Fibroblast of skin of right quadriceps (primary cell): Measurements from ENCODE around the gene GALNT2.

Source experiments
- DNase-seq: peaks from one replicate; pipeline ENCODE4 v3.0.0-alpha.2; 2013

GALNT2 gene

GRCh38 chr1:230171356-230172015 lies 104.4 kb downstream of the GALNT2 start:
- DNase-seq, result peak; percentile 87

GRCh38 chr1:230172016-230172537 lies 105.0 kb downstream of the GALNT2 start:
- DNase-seq, result no peak

GRCh38 chr1:230173187-230173975 lies 106.3 kb downstream of the GALNT2 start:
- DNase-seq, result no peak

GRCh38 chr1:230174041-230174440 lies 107.0 kb downstream of the GALNT2 start:
- DNase-seq, result no peak

- no peak for DNase-seq
Measured at GRCh38 chr1:230174471-230175162, 107.6 kb downstream of the GALNT2 start.

- DNase-seq, result no peak
Measured at GRCh38 chr1:230175163-230175747, 108.2 kb downstream of the GALNT2 start.

- DNase-seq, result no peak
Measured at GRCh38 chr1:230175839-230176238, 108.8 kb downstream of the GALNT2 start.

- no peak for DNase-seq
Measured at GRCh38 chr1:230176326-230176725, 109.3 kb downstream of the GALNT2 start.

GRCh38 chr1:230176871-230177411 lies 109.9 kb downstream of the GALNT2 start:
- DNase-seq, result peak; percentile 23

- no peak for DNase-seq
Measured at GRCh38 chr1:230179249-230179648, 112.2 kb downstream of the GALNT2 start.

GRCh38 chr1:230185076-230186001 lies 118.3 kb downstream of the GALNT2 start:
- DNase-seq, result no peak

GRCh38 chr1:230186003-230186863 lies 119.2 kb downstream of the GALNT2 start:
- peak; percentile 75 for DNase-seq

- no peak for DNase-seq
Measured at GRCh38 chr1:230186874-230187273, 119.8 kb downstream of the GALNT2 start.

GRCh38 chr1:230187290-230187689 lies 120.3 kb downstream of the GALNT2 start:
- DNase-seq, result no peak

GRCh38 chr1:230188826-230189225 lies 121.8 kb downstream of the GALNT2 start:
- DNase-seq, result no peak

- DNase-seq, result no peak
Measured at GRCh38 chr1:230189341-230189740, 122.3 kb downstream of the GALNT2 start.

- no peak for DNase-seq
Measured at GRCh38 chr1:230189824-230190223, 122.8 kb downstream of the GALNT2 start.

GRCh38 chr1:230191079-230191804 lies 124.2 kb downstream of the GALNT2 start:
- DNase-seq, result peak; percentile 31

GRCh38 chr1:230191855-230192254 lies 124.8 kb downstream of the GALNT2 start:
- no peak for DNase-seq

- DNase-seq, result no peak
Measured at GRCh38 chr1:230194525-230194924, 127.5 kb downstream of the GALNT2 start.
